Measurements from ENCODE around the gene CEP72. TPM values are rescaled to one million over a fixed set of nuclear protein-coding genes. Genes with fewer than 3 reads are reported as not detected.
"Not testable (repeated sequence)": the region's sequence is repeated elsewhere in the genome, so short reads cannot be mapped to it uniquely, and the experiment has no call there.

The CEP72 gene
- total RNA-seq, 1 donor from 2014 or later = 27.8 TPM

GRCh38 chr5:690293-690692, 78.2 kb downstream of the CEP72 start:
- H3K4me3 Mint-ChIP-seq; H3K27me3 Mint-ChIP-seq; H3K27ac Mint-ChIP-seq; H3K4me1 Mint-ChIP-seq (ENCODE audit: unreplicated experiment); H3K36me3 Mint-ChIP-seq; DNase-seq (ENCODE audit: extremely low spot score, unreplicated experiment); H3K9me3 Mint-ChIP-seq: not testable (repeated sequence)

GRCh38 chr5:691049-691448, 78.9 kb downstream of the CEP72 start:
- not testable (repeated sequence) for H3K27ac Mint-ChIP-seq; H3K9me3 Mint-ChIP-seq; H3K4me3 Mint-ChIP-seq; H3K36me3 Mint-ChIP-seq; DNase-seq (ENCODE audit: extremely low spot score, unreplicated experiment); H3K4me1 Mint-ChIP-seq (ENCODE audit: unreplicated experiment); H3K27me3 Mint-ChIP-seq

GRCh38 chr5:691817-692528, 79.8 kb downstream of the CEP72 start:
- Mint-ChIP-seq H3K4me3 (no peak overlapping the region), H3K36me3 (no peaks in the 10 kb centered on the region), H3K9me3 (no peaks in the 10 kb centered on the region), H3K27me3 (peaks cover 2% of the 10 kb centered on the region), H3K4me1 (ENCODE audit: unreplicated experiment) (no peaks in the 10 kb centered on the region), H3K27ac (no peak overlapping the region)
- TF ChIP-seq CTCF (conservative IDR thresholded peaks at IDR 0.05) = no peak
- DNase-seq (ENCODE audit: extremely low spot score, unreplicated experiment) = no peak

- not testable (repeated sequence) for H3K4me3 Mint-ChIP-seq; H3K9me3 Mint-ChIP-seq; H3K36me3 Mint-ChIP-seq; H3K27me3 Mint-ChIP-seq; H3K27ac Mint-ChIP-seq; DNase-seq (ENCODE audit: extremely low spot score, unreplicated experiment); H3K4me1 Mint-ChIP-seq (ENCODE audit: unreplicated experiment)
Measured at GRCh38 chr5:692529-693041, 80.4 kb downstream of the CEP72 start.

GRCh38 chr5:693271-694041, 81.3 kb downstream of the CEP72 start, which contains the start of gene TPPP:
TSS of gene TPPP (minus strand) at chr5:693352. CDS start at chr5:678060, 15,292 bp downstream.
- not testable (repeated sequence) for H3K9me3 Mint-ChIP-seq; H3K4me3 Mint-ChIP-seq; H3K27ac Mint-ChIP-seq; H3K4me1 Mint-ChIP-seq (ENCODE audit: unreplicated experiment); H3K36me3 Mint-ChIP-seq
- H3K27me3 Mint-ChIP-seq = peaks cover 11% of the 10 kb centered on the region
- peak; percentile 89 for DNase-seq (ENCODE audit: extremely low spot score, unreplicated experiment)

- H3K27ac Mint-ChIP-seq; H3K4me3 Mint-ChIP-seq; H3K9me3 Mint-ChIP-seq; H3K36me3 Mint-ChIP-seq; H3K4me1 Mint-ChIP-seq (ENCODE audit: unreplicated experiment); DNase-seq (ENCODE audit: extremely low spot score, unreplicated experiment): not testable (repeated sequence)
- H3K27me3 Mint-ChIP-seq = peaks cover 16% of the 10 kb centered on the region
Measured at GRCh38 chr5:694042-694431, 81.9 kb downstream of the CEP72 start.

GRCh38 chr5:695475-695874, 83.3 kb downstream of the CEP72 start:
- not testable (repeated sequence) for H3K36me3 Mint-ChIP-seq; H3K4me1 Mint-ChIP-seq (ENCODE audit: unreplicated experiment); DNase-seq (ENCODE audit: extremely low spot score, unreplicated experiment); H3K9me3 Mint-ChIP-seq; H3K27ac Mint-ChIP-seq; H3K4me3 Mint-ChIP-seq
- H3K27me3 Mint-ChIP-seq = peaks cover 24% of the 10 kb centered on the region

GRCh38 chr5:696191-696590, 84.1 kb downstream of the CEP72 start:
- H3K36me3 Mint-ChIP-seq; DNase-seq (ENCODE audit: extremely low spot score, unreplicated experiment); H3K4me3 Mint-ChIP-seq; H3K9me3 Mint-ChIP-seq; H3K27ac Mint-ChIP-seq; H3K4me1 Mint-ChIP-seq (ENCODE audit: unreplicated experiment): not testable (repeated sequence)
- peaks cover 29% of the 10 kb centered on the region for H3K27me3 Mint-ChIP-seq

GRCh38 chr5:696753-697702, 84.9 kb downstream of the CEP72 start:
- not testable (repeated sequence) for H3K9me3 Mint-ChIP-seq; H3K36me3 Mint-ChIP-seq; H3K4me1 Mint-ChIP-seq (ENCODE audit: unreplicated experiment); H3K27ac Mint-ChIP-seq; DNase-seq (ENCODE audit: extremely low spot score, unreplicated experiment); H3K4me3 Mint-ChIP-seq
- H3K27me3 Mint-ChIP-seq = peaks cover 38% of the 10 kb centered on the region

Other genes starting within 250 kb of the CEP72 start
- gene EXOC3, start 169.2 kb upstream of the CEP72 start, total RNA-seq (ENCODE audit: low replicate concordance) = 62.9 and 64.6 TPM in 2 replicates
- gene SLC9A3, start 87.9 kb upstream of the CEP72 start, total RNA-seq (ENCODE audit: low replicate concordance) = 6.4 and 8.0 TPM in 2 replicates
- gene TPPP, start 81.0 kb downstream of the CEP72 start, total RNA-seq (ENCODE audit: low replicate concordance) = 3.6 and 5.0 TPM in 2 replicates
- gene ZDHHC11B, start 172.4 kb downstream of the CEP72 start, total RNA-seq (ENCODE audit: low replicate concordance) = 2.2 and 4.0 TPM in 2 replicates
- gene ZDHHC11, start 238.6 kb downstream of the CEP72 start, total RNA-seq (ENCODE audit: low replicate concordance) = 20.8 and 27.5 TPM in 2 replicates